GM19395 (cell line): ENCODE measurements around the gene ANKRD65.
"Not testable (repeated sequence)": the region's sequence is repeated elsewhere in the genome, so short reads cannot be mapped to it uniquely, and the experiment has no call there.

Experiments
- ATAC-seq: cut with Tn5 transposase; IDR thresholded peaks from one replicate; pipeline ENCODE4 v1.9.1; 2021; ENCODE audit warnings: mild to moderate bottlenecking, moderate library complexity; ENCODE audit not compliant: unreplicated experiment

Gene ANKRD65

GRCh38 chr1:1421147-1421906 is at the start of gene ANKRD65:
Gene ANKRD65 (minus strand): TSS chr1:1421276. CDS start chr1:1421005, 271 bp downstream.
- ATAC-seq, result no peak

- not testable (repeated sequence) for ATAC-seq
These were observed 47.3 kb upstream of the ANKRD65 start for GRCh38 chr1:1468196-1468985.

- ATAC-seq, result no peak
These were observed 42.2 kb upstream of the ANKRD65 start for GRCh38 chr1:1463312-1463711.

GRCh38 chr1:1462318-1462966 is 41.4 kb upstream of the ANKRD65 start:
- ATAC-seq, result no peak

- ATAC-seq, result no peak
These were observed 40.7 kb upstream of the ANKRD65 start for GRCh38 chr1:1461721-1462317.

- ATAC-seq, result no peak
These were observed 39.6 kb upstream of the ANKRD65 start for GRCh38 chr1:1460540-1461130.

GRCh38 chr1:1459711-1460110 is 38.6 kb upstream of the ANKRD65 start:
- ATAC-seq, result not testable (repeated sequence)

- ATAC-seq, result not testable (repeated sequence)
These were observed 38.1 kb upstream of the ANKRD65 start for GRCh38 chr1:1459156-1459555.

GRCh38 chr1:1456683-1457255 is 35.7 kb upstream of the ANKRD65 start:
- ATAC-seq, result not testable (repeated sequence)

GRCh38 chr1:1455934-1456333 is 34.9 kb upstream of the ANKRD65 start:
- ATAC-seq, result not testable (repeated sequence)

- no peak for ATAC-seq
These were observed 34.3 kb upstream of the ANKRD65 start for GRCh38 chr1:1455366-1455884.

GRCh38 chr1:1454286-1455056 is 33.4 kb upstream of the ANKRD65 start:
- ATAC-seq, result not testable (repeated sequence)

GRCh38 chr1:1452882-1453281 is 31.8 kb upstream of the ANKRD65 start:
- no peak for ATAC-seq

- not testable (repeated sequence) for ATAC-seq
These were observed 31.3 kb upstream of the ANKRD65 start for GRCh38 chr1:1452365-1452739.

- no peak for ATAC-seq
These were observed 30.8 kb upstream of the ANKRD65 start for GRCh38 chr1:1451696-1452364.

GRCh38 chr1:1450616-1451015 is 29.5 kb upstream of the ANKRD65 start:
- not testable (repeated sequence) for ATAC-seq

GRCh38 chr1:1449099-1449739 is 28.1 kb upstream of the ANKRD65 start, which contains the start of gene ATAD3C:
Gene ATAD3C (plus strand): TSS chr1:1449689. CDS start chr1:1450684, 995 bp downstream.
- ATAC-seq, result no peak

GRCh38 chr1:1446631-1447030 is 25.6 kb upstream of the ANKRD65 start:
- not testable (repeated sequence) for ATAC-seq
